GM21723 (cell line): ENCODE results near the gene DNAJC5G.
"Not testable (repeated sequence)": the region's sequence is repeated elsewhere in the genome, so short reads cannot be mapped to it uniquely, and the experiment has no call there.

Experiments used
- ATAC-seq: cut with Tn5 transposase; IDR thresholded peaks from one replicate; pipeline ENCODE4 v1.9.1; 2021; ENCODE audit warnings: mild to moderate bottlenecking, moderate library complexity; ENCODE audit not compliant: unreplicated experiment

DNAJC5G gene

DNA sequence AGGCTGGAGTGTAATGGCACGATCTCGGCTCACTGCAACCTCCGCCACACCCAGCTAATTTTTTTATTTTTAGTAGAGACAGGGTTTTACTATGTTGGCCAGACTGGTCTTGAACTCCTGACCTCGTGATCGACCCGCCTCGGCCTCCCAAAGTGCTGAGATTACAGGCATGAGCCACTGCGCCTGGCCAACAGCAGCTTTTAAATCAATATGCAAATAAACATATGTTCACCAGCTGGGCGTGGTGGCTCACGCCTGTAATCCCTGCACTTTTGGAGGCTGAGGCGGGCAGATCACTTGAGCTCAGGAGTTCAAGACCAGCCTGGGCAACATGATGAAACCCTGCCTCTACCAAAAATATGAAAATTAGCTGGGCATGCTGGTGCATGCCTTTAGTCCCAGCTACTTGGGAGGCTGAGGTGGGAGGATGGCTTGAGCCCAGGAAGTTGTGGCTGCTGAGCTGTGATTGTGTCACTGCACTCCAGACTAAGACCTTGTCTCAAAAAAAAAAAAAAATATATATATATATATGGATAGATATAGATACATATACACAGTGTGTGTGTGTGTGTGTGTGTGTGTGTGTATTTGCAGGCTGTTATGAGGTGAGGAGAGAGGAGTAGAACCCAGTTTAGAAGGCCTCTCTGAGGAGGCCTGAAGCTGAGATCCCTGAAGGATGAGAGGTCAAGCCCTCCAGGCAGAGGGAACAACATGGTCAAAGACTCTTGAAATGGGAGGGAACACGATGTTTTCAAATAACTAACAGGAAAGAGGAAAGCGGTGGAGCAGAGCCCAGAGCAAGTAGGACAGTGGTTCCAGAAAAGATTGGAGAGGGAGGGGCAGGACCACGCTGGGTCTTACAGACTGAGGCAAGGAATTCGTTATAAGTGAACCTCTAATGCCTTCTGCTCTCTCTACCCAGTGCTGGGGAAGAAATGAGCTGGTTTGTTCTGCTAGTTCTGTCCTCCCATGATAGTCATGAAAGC is 2.4 kb upstream of the DNAJC5G start:
- ATAC-seq: not testable (repeated sequence)

- ATAC-seq: no peak
Measured at GRCh38 chr2:27278010-27278409, 2.8 kb downstream of the DNAJC5G start.

- ATAC-seq: no peak
Measured at GRCh38 chr2:27280826-27281225, 5.6 kb downstream of the DNAJC5G start.

DNA sequence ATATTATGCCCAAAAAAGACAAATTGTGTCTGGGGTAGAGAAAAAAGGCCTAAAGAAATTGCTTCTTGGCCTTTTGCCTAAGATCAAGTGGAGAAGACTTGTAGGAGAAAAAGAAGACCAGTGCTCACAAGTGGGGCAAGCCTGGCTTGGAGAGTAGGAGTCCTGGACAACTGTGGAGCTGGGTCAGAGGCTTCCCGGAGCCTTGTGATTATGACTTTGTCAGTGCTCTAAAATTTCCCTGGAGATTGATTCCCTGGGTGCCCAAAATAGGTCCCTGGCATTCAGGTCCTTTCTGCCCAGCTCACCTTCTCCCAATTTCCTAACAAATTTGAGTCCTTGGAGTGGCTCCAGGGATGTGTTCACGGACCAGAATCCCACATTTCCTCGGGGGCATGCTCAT is 6.2 kb downstream of the DNAJC5G start:
- ATAC-seq: no peak

DNA sequence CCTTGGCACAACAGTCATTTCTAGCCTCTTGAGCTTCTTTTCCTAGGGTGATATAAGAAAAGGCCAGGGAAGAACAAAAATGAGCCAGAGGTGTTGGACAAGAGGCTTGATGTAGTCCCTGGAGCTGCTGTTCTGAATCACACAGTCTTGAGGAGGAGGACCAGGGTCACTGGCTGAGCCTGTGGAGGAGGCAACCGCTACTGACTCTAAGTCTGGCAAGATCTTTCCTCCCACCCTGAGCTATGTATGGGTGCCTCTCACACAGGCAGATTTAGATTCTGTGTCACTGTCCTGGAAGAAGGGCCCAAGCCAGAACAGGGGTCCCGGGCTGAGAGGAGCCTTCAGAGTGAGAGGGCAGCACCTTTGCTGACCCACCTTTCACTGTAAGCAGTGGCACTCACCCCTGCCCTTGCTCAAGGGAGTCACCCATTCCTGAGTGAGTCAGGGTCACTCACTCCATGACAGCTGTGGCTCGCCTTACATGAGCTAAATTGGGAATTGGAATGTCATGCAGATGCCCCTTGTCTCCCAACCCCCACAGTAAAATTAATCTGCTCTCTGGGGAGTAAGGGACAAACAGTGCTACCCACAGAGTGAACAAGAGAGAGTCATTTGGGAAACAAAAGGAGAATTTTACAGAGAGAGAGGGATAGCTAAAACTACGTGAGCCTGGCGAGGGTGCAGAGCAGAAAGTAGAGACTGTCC is 6.8 kb downstream of the DNAJC5G start, which contains the start of gene TRIM54:
TRIM54 (plus strand) TSS at position 575 of the 705 bp plus-strand sequence. CDS start 303 bp downstream, outside the sequence.
- no peak for ATAC-seq

DNA sequence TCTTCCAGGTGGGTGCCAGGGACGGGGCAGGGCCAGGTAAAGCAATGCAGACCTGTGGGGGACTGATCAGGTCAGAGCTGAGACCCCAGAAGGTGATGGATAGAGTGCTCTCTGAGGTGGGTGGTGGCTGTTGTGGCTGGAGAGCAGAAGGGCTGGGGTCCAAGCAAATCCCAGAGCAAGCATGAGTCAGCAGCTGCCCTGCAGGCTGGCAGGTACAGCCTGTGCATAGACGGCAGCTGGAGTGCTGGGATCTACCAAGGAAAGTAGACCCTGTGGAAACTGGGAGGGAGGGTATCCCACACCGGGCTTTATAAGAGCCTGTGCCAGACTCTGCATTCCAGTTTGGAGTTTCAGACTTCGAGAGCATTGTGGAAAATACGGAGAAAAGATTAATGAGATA is 7.7 kb downstream of the DNAJC5G start:
- ATAC-seq: no peak

- no peak for ATAC-seq
Measured at GRCh38 chr2:27284996-27285395, 9.8 kb downstream of the DNAJC5G start.

- ATAC-seq: no peak
Measured at GRCh38 chr2:27285481-27285880, 10.2 kb downstream of the DNAJC5G start.

DNA sequence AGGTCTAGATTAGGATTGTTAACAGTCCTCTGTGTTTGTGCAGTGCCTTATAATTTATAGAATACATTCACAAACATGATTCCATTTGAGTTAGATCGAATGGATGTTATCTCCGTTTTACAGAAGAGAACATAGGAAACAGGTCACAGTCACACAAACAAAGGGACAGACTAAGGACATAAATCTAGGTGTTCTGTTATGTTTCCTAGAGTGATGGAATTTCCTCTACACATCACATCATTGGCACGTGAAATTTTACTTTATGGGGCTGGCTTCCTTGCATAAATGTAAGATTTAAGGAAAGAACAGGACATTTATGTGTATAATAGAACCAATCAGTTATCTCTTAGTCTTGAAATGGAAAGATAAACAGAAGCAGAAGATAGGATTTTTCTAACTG is 13.4 kb downstream of the DNAJC5G start:
- ATAC-seq: no peak

GRCh38 chr2:27290549-27290948 is 15.3 kb downstream of the DNAJC5G start:
- ATAC-seq: no peak

DNA sequence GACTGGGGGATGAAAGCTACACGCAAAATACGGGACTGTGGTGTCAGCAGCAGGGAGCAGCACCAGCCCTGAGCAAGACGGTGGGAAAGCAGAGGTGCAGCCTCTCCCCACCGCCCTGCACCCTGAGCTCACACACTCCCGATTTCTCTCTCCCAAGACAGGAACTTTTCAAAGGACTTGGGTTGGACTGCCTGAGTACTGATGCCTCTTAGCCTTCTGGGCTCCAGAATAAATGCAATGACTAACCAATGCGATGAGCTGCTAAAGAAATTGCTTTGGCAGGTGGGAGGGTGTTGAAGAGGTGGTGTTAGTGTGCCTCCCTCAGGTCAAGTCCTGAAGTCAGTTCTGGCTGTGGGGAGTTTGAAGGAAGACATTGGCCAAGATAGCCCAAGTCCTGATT is 16.6 kb downstream of the DNAJC5G start:
- no peak for ATAC-seq

DNA sequence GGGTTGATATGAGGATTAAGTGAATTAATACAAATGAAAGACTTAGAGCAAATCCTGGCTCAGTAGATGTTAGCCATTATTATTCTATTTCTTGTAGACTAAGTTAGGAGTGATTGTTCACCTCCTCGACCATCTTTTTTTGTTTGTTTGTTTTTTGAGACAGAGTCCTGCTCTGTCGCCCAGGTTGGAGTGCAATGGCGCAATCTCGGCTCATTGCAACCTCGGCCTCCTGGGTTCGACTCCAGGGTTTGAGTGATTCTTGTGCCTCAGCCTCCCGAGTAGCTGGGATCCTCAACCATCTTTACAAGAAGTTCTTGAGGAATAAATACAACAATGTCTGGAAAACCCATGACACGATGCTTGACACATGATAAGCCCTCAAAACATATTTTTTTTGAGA is 19.7 kb downstream of the DNAJC5G start:
- no peak for ATAC-seq

DNA sequence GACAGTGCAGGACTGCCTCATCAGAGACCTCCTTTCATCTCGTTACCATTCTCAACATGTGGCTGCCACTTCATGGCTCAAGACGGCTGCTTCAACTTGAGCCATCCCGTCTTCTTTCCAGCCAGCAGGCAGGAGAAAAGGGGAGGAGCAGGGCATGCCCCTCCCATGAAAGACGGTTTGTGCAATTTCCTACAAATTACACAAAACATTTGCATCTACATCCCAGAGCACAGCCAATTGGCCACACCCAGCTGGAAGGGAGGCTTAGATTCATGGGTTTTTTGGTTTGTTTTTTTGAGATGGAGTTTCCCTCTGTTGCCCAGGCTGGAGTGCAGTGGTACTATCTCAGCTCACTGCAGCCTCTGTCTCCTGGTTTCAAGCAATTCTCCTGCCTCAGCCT is 21.2 kb downstream of the DNAJC5G start:
- ATAC-seq: no peak

GRCh38 chr2:27297195-27297594 is 22.0 kb downstream of the DNAJC5G start:
- ATAC-seq: no peak

DNA sequence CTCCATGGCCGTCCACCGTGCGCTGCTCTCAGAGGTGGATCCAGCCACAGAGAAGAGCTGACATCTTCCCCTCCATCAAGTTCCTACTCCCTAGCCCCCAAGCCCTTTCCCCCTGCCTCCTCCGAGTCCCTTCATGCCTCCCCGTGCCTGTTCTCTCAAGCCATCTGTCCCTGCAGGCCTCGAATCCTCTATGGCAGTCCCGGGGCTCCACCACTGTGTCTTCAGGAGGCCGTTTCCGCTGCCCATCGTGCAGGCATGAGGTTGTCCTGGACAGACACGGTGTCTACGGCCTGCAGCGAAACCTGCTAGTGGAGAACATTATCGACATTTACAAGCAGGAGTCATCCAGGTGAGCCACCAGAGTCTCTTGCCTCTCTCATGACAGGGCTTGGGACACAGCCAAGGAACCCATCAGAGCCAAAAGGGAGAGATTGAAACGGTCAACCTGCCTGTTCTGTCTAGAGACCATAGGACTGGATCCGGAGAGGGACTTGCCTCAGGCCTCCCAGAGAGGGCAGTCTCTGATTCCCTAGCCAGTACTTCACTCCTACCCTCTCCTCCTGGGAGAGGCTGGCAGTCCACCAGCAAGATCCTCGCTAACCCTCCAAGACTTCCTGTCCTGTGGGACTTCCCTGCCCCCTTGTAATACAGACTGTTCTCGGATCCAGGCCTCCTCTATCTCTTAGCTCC is 23.3 kb downstream of the DNAJC5G start:
- no peak for ATAC-seq

DNA sequence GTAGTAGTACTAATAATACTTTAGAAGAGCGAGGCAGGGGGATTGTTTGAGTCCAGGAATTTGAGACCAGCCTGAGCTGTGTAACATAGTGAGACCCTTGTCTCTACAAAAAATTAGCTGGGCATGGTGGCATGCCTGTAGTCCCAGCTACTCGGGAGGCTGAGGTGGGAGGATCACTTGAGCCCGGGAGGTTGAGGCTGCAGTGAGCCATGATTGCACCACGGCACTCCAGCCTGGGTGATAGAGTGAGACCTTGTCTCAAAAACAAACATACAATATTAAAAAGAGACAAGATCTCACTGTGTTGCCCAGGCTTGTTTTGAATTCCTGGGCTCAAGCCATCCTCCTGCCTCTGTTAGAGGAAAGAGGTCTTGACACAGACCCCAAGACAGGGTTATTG is 25.4 kb downstream of the DNAJC5G start:
- ATAC-seq: not testable (repeated sequence)

- ATAC-seq: no peak
Measured at GRCh38 chr2:27303093-27304025, 28.1 kb downstream of the DNAJC5G start.

DNA sequence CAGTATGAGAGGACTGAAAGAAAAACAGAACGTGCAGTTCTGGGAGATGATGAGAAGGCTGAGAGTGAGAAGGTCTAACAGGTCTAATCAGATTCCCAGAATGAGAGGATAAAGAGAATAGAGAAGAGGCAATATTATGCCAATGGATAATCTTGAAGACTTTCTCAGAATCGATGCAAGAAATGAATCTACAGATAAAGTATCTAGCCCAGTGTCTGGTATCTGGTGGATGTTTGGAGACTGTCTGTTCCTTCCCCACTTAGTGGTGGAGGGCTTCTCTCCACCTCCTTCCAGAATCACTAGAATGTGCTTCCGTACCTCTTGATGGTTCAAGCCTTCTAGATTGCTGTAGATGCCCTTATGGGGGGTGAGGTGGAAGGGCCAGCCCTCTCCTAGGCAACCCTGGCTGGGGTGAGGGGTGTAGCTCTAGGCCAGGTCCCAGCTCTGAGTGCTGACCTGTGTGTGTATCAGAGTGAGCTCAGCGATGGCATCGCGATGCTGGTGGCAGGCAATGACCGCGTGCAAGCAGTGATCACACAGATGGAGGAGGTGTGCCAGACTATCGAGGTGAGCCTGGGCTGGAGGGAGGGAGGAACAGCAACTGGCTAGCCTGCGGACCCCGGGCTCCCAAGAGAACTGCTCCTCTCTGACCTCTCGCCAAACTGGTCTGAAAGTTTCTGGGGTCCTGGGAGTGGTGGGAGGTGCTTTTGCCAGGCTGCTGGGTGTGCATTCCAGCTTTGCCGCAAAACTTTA is 29.4 kb downstream of the DNAJC5G start:
- no peak for ATAC-seq

GRCh38 chr2:27305516-27305915 is 30.3 kb downstream of the DNAJC5G start:
- ATAC-seq: no peak

DNA sequence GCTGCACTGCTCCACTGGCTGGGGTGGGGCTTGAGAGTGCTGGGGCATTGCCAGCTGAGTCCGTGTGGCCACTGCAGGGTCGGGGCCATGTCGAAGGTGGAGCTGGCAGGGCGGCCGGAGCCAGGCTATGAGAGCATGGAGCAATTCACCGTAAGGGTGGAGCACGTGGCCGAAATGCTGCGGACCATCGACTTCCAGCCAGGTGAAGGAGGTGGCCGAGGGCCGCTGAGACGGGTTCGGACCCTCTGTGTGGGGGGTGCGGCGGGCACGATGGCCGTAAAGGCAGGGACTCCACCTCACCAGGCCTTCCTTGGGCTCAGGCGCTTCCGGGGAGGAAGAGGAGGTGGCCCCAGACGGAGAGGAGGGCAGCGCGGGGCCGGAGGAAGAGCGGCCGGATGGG is 30.9 kb downstream of the DNAJC5G start:
- ATAC-seq: no peak
